SK-N-SH (cell line): ENCODE data around the gene ERI3. TPM values are rescaled to one million over a fixed set of nuclear protein-coding genes. Genes with fewer than 3 reads are reported as not detected.
A peak's percentile ranks its signal among the peaks of the same experiment; 100 is the strongest.

Source experiments
- CTCF ChIA-PET: fragments of 300-600, 350-600 bp; formaldehyde crosslinking; extraction: SDS; loops from one replicate; lab custom pipeline; 2021; lab: Yijun Ruan, JAX
- POLR2A ChIA-PET: fragments of 350-600 bp; sonication (Branson Sonifier 250); formaldehyde crosslinking; extraction: SDS; loops from one replicate; lab custom pipeline; 2020; ENCODE audit warnings: antibody characterized with exemption, inconsistent platforms; lab: Yijun Ruan, JAX
- DNase-seq: peaks from one replicate; pipeline ENCODE4 v3.0.0; 2012
- H2AFZ ChIP-seq: fragments of 200-600 bp; sonication (generic); 2 replicates; pipeline ENCODE4 v1.8.1; 2016; ENCODE audit warnings: antibody characterized with exemption, mild to moderate bottlenecking, low read depth
- H3F3A ChIP-seq: fragments of 200-600 bp; sonication (generic); replicated peaks from 2 replicates; pipeline ENCODE3; 2016; ENCODE audit warnings: antibody characterized with exemption, mild to moderate bottlenecking; ENCODE audit not compliant: insufficient read depth
- H3K27ac ChIP-seq, 2 experiments: fragments of 200-500 bp in 1 of 2; fragments of 200-600 bp in 1 of 2; sonication (Bioruptor generic) in 1 of 2; sonication (generic), shearing (Covaris generic) in 1 of 2; 2 replicates each; pipeline versions ENCODE4 v1.5.1 to v1.6.1; 2014 to 2016; ENCODE audit warnings: low read depth in 2 of 2, inconsistent platforms in 1 of 2, low read length in 1 of 2, mild to moderate bottlenecking in 1 of 2, mixed read lengths in 1 of 2
- H3K27me3 ChIP-seq: fragments of 200-600 bp; sonication (generic), shearing (Covaris generic); 2 replicates; pipeline ENCODE4 v1.6.1; 2016; ENCODE audit warnings: mixed run types; ENCODE audit not compliant: insufficient read depth
- H3K36me3 ChIP-seq, 2 experiments: fragments of 200-500 bp in 1 of 2; fragments of 200-600 bp in 1 of 2; sonication (Bioruptor generic) in 1 of 2; sonication (generic) in 1 of 2; replicated peaks in 1 of 2; 2 replicates each; pipeline versions ENCODE3 to v1.5.1; 2014 to 2016; ENCODE audit warnings: low read length in 1 of 2, mild to moderate bottlenecking in 1 of 2; ENCODE audit not compliant: insufficient read depth in 2 of 2, control insufficient read depth in 1 of 2
- H3K4me1 ChIP-seq, 2 experiments: fragments of 200-500 bp in 1 of 2; fragments of 200-600 bp in 1 of 2; sonication (Bioruptor generic) in 1 of 2; sonication (generic), shearing (Covaris generic) in 1 of 2; 2 replicates each; pipeline versions ENCODE4 v1.5.1 to v1.6.1; 2014 to 2016; ENCODE audit warnings: low read depth in 1 of 2, low read length in 1 of 2, mixed run types in 1 of 2; ENCODE audit not compliant: insufficient read depth in 2 of 2, control insufficient read depth in 1 of 2
- H3K4me2 ChIP-seq: fragments of 200-600 bp; sonication (generic), shearing (Covaris generic); 2 replicates; pipeline ENCODE4 v1.6.1; 2017; ENCODE audit warnings: mixed run types
- H3K4me3 ChIP-seq, 2 experiments: fragments of 200-500 bp in 1 of 2; fragments of 200-600 bp in 1 of 2; sonication (Bioruptor generic) in 1 of 2; sonication (generic), shearing (Covaris generic) in 1 of 2; 2 replicates each; pipeline versions ENCODE4 v1.5.1 to v1.8.1; 2014 to 2016; ENCODE audit warnings: low read depth in 2 of 2, inconsistent platforms in 1 of 2, low read length in 1 of 2, mild to moderate bottlenecking in 1 of 2, mixed read lengths in 1 of 2, moderate library complexity in 1 of 2
- H3K79me2 ChIP-seq: fragments of 200-600 bp; sonication (generic); 2 replicates; pipeline ENCODE4 v1.8.1; 2017; ENCODE audit warnings: mild to moderate bottlenecking; ENCODE audit not compliant: insufficient read depth
- H3K9ac ChIP-seq: fragments of 200-600 bp; sonication (generic); 2 replicates; pipeline ENCODE4 v1.6.1; 2017; ENCODE audit warnings: mixed run types
- H3K9me2 ChIP-seq: fragments of 200-600 bp; sonication (generic); 2 replicates; pipeline ENCODE4 v1.6.1; 2017; ENCODE audit warnings: mixed run types
- H3K9me3 ChIP-seq: fragments of 200-600 bp; sonication (generic); 2 replicates; pipeline ENCODE4 v1.6.1; 2017; ENCODE audit warnings: mixed run types, mild to moderate bottlenecking, moderate library complexity
- H4K20me1 ChIP-seq: fragments of 200-600 bp; sonication (generic); 2 replicates; pipeline ENCODE4 v1.6.1; 2017; ENCODE audit warnings: mild to moderate bottlenecking, mixed run types; ENCODE audit not compliant: insufficient read depth
- GATA2 ChIP-seq: sonication (generic); formaldehyde crosslinking; IDR thresholded peaks from 2 replicates; pipeline ENCODE4 v1.5.0; 2020; ENCODE audit warnings: mild to moderate bottlenecking, missing genetic modification reagents
- JUND ChIP-seq: IDR thresholded peaks from 2 replicates; pipeline ENCODE4 v1.4.0; 2012
- NFIC ChIP-seq: IDR thresholded peaks from 2 replicates; pipeline ENCODE4 v1.4.0; 2012; ENCODE audit warnings: borderline replicate concordance
- POLR2AphosphoS5 ChIP-seq: IDR thresholded peaks from 2 replicates; pipeline ENCODE4 v1.6.1; 2012; ENCODE audit warnings: low read depth, low read length
- SMC3 ChIP-seq: IDR thresholded peaks from 2 replicates; pipeline ENCODE4 v1.6.1; 2012; ENCODE audit warnings: low read depth, low read length, improper control_type of control experiment
- WGBS: methylation state at CpG from one replicate; pipeline ENCODE4 v1.1.6; 2017; ENCODE audit warnings: low lambda C conversion rate; 5-methylcytosine and 5-hydroxymethylcytosine counted together
- polyA plus RNA-seq, 3 experiments: library from polyadenylated mRNA; depleted of rRNA; stranded (reverse); fragments of >200 nt; gene quantifications; 2 replicates each; pipeline ENCODE4 v1.2.3, GENCODE V29; 2012
- TF ChIP-seq, protein P1 (sequence below): IDR thresholded peaks from 2 replicates; pipeline ENCODE4 v1.4.0; 2012; ENCODE audit warnings: low read depth, borderline replicate concordance
- TF ChIP-seq, protein P2 (sequence below): IDR thresholded peaks from 2 replicates; pipeline ENCODE4 v1.6.1; 2012; ENCODE audit warnings: mild to moderate bottlenecking, low read depth, low read length, moderate library complexity
- TF ChIP-seq, protein P3 (sequence below): IDR thresholded peaks from 2 replicates; pipeline ENCODE4 v1.4.0; 2012; ENCODE audit warnings: low read depth

ERI3 gene
- polyA plus RNA-seq, 1 of the 3 experiments (the other 2 are of a cell fraction), result 60.7 TPM

DNA sequence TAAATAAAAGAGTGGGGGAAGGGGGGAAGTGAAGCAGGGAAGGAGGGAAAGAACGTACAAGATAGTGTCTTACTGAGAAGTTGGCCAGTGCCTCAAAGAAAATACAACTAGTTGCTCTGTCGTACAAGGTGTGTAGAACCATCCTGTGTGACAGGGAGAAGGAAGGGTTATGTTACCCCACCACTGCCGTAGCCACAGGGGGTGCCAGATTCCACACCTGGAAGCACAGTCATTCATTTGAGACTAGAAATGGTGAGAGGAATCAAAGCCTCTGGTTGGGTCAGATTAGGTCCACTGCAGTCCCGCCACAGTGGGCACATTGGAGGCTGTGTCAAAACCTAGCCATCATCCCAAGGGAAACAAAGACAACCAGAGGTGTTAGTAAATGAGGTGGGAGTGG, 2.7 kb upstream of the ERI3 start (continued):
- no peak for TF ChIP-seq POLR2AphosphoS5
- TF ChIP-seq, protein P1, sequence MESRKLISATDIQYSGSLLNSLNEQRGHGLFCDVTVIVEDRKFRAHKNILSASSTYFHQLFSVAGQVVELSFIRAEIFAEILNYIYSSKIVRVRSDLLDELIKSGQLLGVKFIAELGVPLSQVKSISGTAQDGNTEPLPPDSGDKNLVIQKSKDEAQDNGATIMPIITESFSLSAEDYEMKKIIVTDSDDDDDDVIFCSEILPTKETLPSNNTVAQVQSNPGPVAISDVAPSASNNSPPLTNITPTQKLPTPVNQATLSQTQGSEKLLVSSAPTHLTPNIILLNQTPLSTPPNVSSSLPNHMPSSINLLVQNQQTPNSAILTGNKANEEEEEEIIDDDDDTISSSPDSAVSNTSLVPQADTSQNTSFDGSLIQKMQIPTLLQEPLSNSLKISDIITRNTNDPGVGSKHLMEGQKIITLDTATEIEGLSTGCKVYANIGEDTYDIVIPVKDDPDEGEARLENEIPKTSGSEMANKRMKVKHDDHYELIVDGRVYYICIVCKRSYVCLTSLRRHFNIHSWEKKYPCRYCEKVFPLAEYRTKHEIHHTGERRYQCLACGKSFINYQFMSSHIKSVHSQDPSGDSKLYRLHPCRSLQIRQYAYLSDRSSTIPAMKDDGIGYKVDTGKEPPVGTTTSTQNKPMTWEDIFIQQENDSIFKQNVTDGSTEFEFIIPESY, result no peak
- TF ChIP-seq, protein P2, sequence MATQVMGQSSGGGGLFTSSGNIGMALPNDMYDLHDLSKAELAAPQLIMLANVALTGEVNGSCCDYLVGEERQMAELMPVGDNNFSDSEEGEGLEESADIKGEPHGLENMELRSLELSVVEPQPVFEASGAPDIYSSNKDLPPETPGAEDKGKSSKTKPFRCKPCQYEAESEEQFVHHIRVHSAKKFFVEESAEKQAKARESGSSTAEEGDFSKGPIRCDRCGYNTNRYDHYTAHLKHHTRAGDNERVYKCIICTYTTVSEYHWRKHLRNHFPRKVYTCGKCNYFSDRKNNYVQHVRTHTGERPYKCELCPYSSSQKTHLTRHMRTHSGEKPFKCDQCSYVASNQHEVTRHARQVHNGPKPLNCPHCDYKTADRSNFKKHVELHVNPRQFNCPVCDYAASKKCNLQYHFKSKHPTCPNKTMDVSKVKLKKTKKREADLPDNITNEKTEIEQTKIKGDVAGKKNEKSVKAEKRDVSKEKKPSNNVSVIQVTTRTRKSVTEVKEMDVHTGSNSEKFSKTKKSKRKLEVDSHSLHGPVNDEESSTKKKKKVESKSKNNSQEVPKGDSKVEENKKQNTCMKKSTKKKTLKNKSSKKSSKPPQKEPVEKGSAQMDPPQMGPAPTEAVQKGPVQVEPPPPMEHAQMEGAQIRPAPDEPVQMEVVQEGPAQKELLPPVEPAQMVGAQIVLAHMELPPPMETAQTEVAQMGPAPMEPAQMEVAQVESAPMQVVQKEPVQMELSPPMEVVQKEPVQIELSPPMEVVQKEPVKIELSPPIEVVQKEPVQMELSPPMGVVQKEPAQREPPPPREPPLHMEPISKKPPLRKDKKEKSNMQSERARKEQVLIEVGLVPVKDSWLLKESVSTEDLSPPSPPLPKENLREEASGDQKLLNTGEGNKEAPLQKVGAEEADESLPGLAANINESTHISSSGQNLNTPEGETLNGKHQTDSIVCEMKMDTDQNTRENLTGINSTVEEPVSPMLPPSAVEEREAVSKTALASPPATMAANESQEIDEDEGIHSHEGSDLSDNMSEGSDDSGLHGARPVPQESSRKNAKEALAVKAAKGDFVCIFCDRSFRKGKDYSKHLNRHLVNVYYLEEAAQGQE, result no peak
- TF ChIP-seq, protein P3, sequence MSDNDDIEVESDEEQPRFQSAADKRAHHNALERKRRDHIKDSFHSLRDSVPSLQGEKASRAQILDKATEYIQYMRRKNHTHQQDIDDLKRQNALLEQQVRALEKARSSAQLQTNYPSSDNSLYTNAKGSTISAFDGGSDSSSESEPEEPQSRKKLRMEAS, result no peak
- no peak for TF ChIP-seq SMC3
- no peak for TF ChIP-seq GATA2 (CRISPR knock-in tag)
- TF ChIP-seq JUND, result no peak

DNA sequence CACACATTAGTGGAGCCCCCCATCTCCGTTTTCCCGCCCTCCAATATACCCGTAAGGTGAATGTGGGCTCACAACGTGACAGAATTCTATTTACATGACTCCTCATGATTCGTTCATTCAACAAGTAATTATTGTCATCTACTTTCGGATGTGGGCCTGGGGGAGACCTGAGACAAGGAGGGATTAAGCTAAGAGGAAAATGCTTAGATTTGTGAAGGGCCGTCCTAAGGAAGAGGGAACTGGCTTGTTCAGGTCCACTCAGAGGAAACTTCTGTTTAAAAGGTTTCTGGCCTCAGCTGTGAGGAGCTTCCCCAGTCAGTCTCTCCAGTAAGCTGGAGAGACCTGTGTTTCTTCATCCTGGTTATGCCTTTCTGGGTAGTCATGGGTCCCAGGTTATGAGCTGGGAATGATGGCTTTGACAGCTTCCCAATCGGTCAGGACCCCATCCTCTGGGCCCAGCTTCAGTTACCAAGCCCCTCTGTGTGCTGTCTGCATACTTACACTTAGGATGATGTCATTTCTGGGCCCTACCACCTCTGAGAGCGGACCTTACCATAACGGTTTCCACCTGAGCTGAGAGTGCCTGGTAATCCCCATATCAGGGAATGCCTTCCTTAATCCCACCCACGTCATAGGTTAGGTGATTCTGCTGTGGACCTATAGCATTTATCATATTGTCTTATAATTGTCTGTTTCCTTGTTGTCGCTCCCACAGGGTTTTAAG, 687 bp upstream of the ERI3 start:
- Histone ChIP-seq H3F3A (no peaks in the 10 kb centered on the region), H3K79me2 (peaks cover 40% of the 10 kb centered on the region), H3K4me1 (peaks cover 10 to 12% of the 10 kb centered on the region in 2 experiments; a peak in 3 of 4 replicates), H3K9me2 (no peaks in the 10 kb centered on the region), H3K9me3 (no peaks in the 10 kb centered on the region), H2AFZ (peak overlapping the region; percentile 98), H3K9ac (no peak overlapping the region), H3K4me2 (peak overlapping the region; percentile 49; the same call in 1 of the 2 replicates), H3K27ac (peak overlapping the region in 1 of 2 experiments; percentile 24; a peak in 1 of 4 replicates), H4K20me1 (no peaks in the 10 kb centered on the region; the same call in 1 of the 2 replicates), H3K4me3 (peak overlapping the region; percentile 44 to 85; a peak in 3 of 4 replicates), H3K36me3 (peaks cover 0 to 3% of the 10 kb centered on the region in 2 experiments), H3K27me3 (no peaks in the 10 kb centered on the region)
- ChIA-PET CTCF (interaction anchor here (1.1 kb wide), 1 partner anchor 138 kb away, joined by 3 read pairs; no protein-coding TSS in a partner anchor), POLR2A (no interaction called here)
- TF ChIP-seq GATA2 (CRISPR knock-in tag) (no peak), NFIC (no peak)
- WGBS, result 60% methylated on average over 11 of the region's 12 CpGs
- no peak for DNase-seq
